Adrenal gland (tissue), 12 donors: ENCODE data around the gene EDAR. TPM values are rescaled to one million over a fixed set of nuclear protein-coding genes. Genes with fewer than 3 reads are reported as not detected.

Source experiments
- DNase-seq, 7 donors: peaks; one replicate each; pipeline ENCODE4 v3.0.0-alpha.2; 2019 to 2020
- H3K27ac ChIP-seq, 5 donors: fragments of 200-600 bp; sonication (generic) in 4 of 5; 1 replicate in 3 of 5; 2 replicates in 2 of 5; pipeline versions ENCODE4 v1.5.1 to v1.8.0; 2016 to 2020; ENCODE audit warnings: mild to moderate bottlenecking in 1 of 5
- H3K27me3 ChIP-seq: fragments of 200-600 bp; 2 replicates; pipeline ENCODE4 v1.8.0; 2021
- H3K36me3 ChIP-seq, 2 donors: fragments of 200-600 bp; replicated peaks in 1 of 2; 1 replicate in 1 of 2; 2 replicates in 1 of 2; pipeline versions ENCODE4 v1.5.1 to v1.8.0; 2018 to 2022
- H3K4me1 ChIP-seq, 2 donors: fragments of 200-600 bp; replicated peaks in 1 of 2; 1 replicate in 1 of 2; 2 replicates in 1 of 2; pipeline versions ENCODE4 v1.5.1 to v1.8.0; 2018 to 2021
- H3K4me3 ChIP-seq, 4 donors: fragments of 200-600 bp; sonication (generic) in 3 of 4; one replicate each; pipeline ENCODE4 v1.5.1; 2016 to 2018
- H3K9me3 ChIP-seq, 3 donors: fragments of 200-600 bp; sonication (generic) in 1 of 3; replicated peaks in 1 of 3; 1 replicate in 2 of 3; 2 replicates in 1 of 3; pipeline versions ENCODE4 v1.5.1 to v1.8.0; 2016 to 2021
- POLR2A ChIP-seq, 2 donors: fragments of 450-650 bp; IDR thresholded peaks; one replicate each; pipeline ENCODE4 v1.6.1; 2017; ENCODE audit warnings: antibody characterized with exemption in 2 of 2, mild to moderate bottlenecking in 2 of 2, moderate library complexity in 1 of 2
- WGBS, 4 donors: extraction: QIAGEN DNeasy Blood & Tissue Kit in 2 of 4; methylation state at CpG; one replicate each; pipeline versions ENCODE4 v1.1.5 to v1.1.7; 2013 to 2017; 5-methylcytosine and 5-hydroxymethylcytosine counted together
- intact Hi-C, 2 donors: fragments of 100-400 bp; cut with DNase I; formaldehyde crosslinking; loops; one replicate each; pipeline versions ENCODE4 v1.14.1 to v1.15.0; 2022 to 2023
- polyA plus RNA-seq, 3 donors: library from polyadenylated mRNA; stranded (reverse); fragments of 200-250 nt in 2 of 3; fragments of 350-450 nt in 1 of 3; fragmentation: Illumina TruSeq in 1 of 3; extraction: RNeasy Lipid Tissue Mini Kit (QIAGEN cat#74804) in 1 of 3; gene quantifications; one replicate each; pipeline ENCODE4 v1.2.3, GENCODE V29; 2013 to 2014
- total RNA-seq, 9 donors: library from RNA; depleted of rRNA in 4 of 9; stranded (reverse); fragments of >200 nt in 4 of 9; fragments of 120-200 nt in 1 of 9; fragmentation: NEBNext Ultra II Directional in 1 of 9; extraction: Animal tissue kit (Norgen Biotek cat#: 25700) in 1 of 9; gene quantifications; one replicate each; pipeline versions ENCODE4 v1.1.0 to v1.2.4, GENCODE V29; 2013 to 2023
- TF ChIP-seq, protein P1 (sequence below), 6 experiments: fragments of 450-650 bp in 4 of 6; fragments of 200-600 bp in 2 of 6; sonication (generic) in 1 of 6; IDR thresholded peaks; 1 replicate in 5 of 6; 2 replicates in 1 of 6; pipeline versions ENCODE4 v1.5.1 to v1.8.0; 2016 to 2021; ENCODE audit warnings: antibody characterized with exemption in 6 of 6, mild to moderate bottlenecking in 2 of 6, moderate library complexity in 1 of 6
- donor health status: healthy with polysubstance abuse.
- donor health status: Bipolar disorder and iron deficiency.
- donor health status: DM: yes; HTN: yes; CAD: no.
- donor health status: DM: no; HTN: no; CAD: no.
- donor health status: DM: no; HTN: no; CAD: no.
- donor health status: DM: yes; HTN: yes; CAD: no.

The EDAR gene
- total and polyA plus RNA-seq, 12 donors = not detected

- WGBS, 4 donors = 79 to 87% (median 84%) methylated on average over 2 of the region's 2 CpGs
- TF ChIP-seq POLR2A (IDR thresholded peaks at IDR 0.05) = no peak
- TF ChIP-seq, protein P1, sequence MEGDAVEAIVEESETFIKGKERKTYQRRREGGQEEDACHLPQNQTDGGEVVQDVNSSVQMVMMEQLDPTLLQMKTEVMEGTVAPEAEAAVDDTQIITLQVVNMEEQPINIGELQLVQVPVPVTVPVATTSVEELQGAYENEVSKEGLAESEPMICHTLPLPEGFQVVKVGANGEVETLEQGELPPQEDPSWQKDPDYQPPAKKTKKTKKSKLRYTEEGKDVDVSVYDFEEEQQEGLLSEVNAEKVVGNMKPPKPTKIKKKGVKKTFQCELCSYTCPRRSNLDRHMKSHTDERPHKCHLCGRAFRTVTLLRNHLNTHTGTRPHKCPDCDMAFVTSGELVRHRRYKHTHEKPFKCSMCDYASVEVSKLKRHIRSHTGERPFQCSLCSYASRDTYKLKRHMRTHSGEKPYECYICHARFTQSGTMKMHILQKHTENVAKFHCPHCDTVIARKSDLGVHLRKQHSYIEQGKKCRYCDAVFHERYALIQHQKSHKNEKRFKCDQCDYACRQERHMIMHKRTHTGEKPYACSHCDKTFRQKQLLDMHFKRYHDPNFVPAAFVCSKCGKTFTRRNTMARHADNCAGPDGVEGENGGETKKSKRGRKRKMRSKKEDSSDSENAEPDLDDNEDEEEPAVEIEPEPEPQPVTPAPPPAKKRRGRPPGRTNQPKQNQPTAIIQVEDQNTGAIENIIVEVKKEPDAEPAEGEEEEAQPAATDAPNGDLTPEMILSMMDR (IDR thresholded peaks at IDR 0.05) = no peak
- intact Hi-C loops = no loop called here
- Histone ChIP-seq H3K4me1 (no peaks in the 10 kb centered on the region), H3K27me3 (no peaks in the 10 kb centered on the region), H3K4me3 (no peak overlapping the region), H3K9me3 (peaks cover 0 to 6% (median 4%) of the 10 kb centered on the region in 3 donors), H3K27ac (no peak overlapping the region), H3K36me3 (no peaks in the 10 kb centered on the region)
- DNase-seq = no peak
Observed at GRCh38 chr2:108895188-108895587, 93.8 kb downstream of the EDAR start.

DNA sequence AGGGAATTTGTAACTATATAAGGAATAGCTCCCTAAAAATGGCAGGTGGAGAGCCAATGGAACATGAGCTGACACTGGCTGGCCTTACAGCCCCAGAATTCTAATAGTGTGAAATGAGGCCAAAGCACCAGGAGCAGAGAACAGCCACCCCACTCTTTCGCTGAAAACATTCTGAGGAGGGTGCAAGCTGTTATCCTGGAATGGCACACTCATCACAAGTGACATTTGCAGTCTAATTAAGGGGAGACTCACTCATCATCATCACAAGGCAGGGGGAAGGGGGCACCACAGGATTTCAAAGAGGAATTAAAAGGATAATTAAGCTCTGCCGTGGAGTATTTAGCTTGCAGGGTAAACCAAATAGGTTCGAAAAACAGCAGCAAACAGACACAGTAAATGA lies 94.3 kb downstream of the EDAR start:
- Histone ChIP-seq H3K4me1 (no peaks in the 10 kb centered on the region), H3K9me3 (peaks cover 0 to 6% (median 4%) of the 10 kb centered on the region in 3 donors), H3K27me3 (no peaks in the 10 kb centered on the region), H3K4me3 (no peak overlapping the region), H3K27ac (no peak overlapping the region), H3K36me3 (no peaks in the 10 kb centered on the region)
- no peak for TF ChIP-seq POLR2A (IDR thresholded peaks at IDR 0.05)
- TF ChIP-seq, protein P1 (IDR thresholded peaks at IDR 0.05) = no peak
- intact Hi-C loops = no loop called here
- DNase-seq = no peak
- 75 to 86% (median 78%) methylated on average over 3 of the region's 3 CpGs for WGBS, 4 donors

DNA sequence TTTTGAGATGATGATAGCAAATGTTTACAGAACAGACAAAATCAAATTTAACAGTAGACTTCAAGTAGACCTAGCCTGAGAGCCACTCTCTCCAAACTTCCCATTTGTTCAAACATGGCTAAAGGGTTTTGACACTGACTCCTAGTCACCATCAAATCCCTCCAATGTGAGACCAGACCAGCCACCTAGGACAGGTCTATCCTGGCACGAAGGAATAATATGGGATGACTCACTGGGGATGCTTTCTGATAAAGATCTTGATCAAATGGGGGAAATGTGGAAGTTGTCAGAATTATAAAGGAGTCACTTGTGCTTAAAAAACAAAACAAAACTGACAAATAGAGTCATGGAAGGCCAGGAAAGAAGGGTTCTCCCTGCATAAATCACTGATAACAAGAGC lies 95.7 kb downstream of the EDAR start:
- H3K4me1 ChIP-seq = no peaks in the 10 kb centered on the region
- whole genome bisulfite sequencing, 4 donors = 27 to 39% (median 32%) methylated on average over 1 of the region's 1 CpG
- H3K27me3 ChIP-seq = no peaks in the 10 kb centered on the region
- H3K9me3 ChIP-seq = peaks cover 0 to 9% (median 6%) of the 10 kb centered on the region in 3 donors
- no peak for TF ChIP-seq POLR2A (IDR thresholded peaks at IDR 0.05)
- TF ChIP-seq, protein P1 (IDR thresholded peaks at IDR 0.05) = no peak
- intact Hi-C loops = no loop called here
- H3K36me3 ChIP-seq = no peaks in the 10 kb centered on the region
- no peak for DNase-seq
- H3K27ac ChIP-seq = no peak overlapping the region
- no peak overlapping the region for H3K4me3 ChIP-seq

- Histone ChIP-seq H3K36me3 (no peaks in the 10 kb centered on the region), H3K4me3 (no peak overlapping the region), H3K4me1 (no peaks in the 10 kb centered on the region), H3K27me3 (no peaks in the 10 kb centered on the region), H3K9me3 (peaks cover 0 to 9% (median 6%) of the 10 kb centered on the region in 3 donors), H3K27ac (no peak overlapping the region)
- TF ChIP-seq, protein P1 (IDR thresholded peaks at IDR 0.05) = no peak
- TF ChIP-seq POLR2A (IDR thresholded peaks at IDR 0.05) = no peak
- WGBS, 4 donors = 89 to 100% (median 96%) methylated on average over 1 of the region's 1 CpG
- no peak for DNase-seq
- intact Hi-C loops = no loop called here
Observed at GRCh38 chr2:108889907-108890306, 99.1 kb downstream of the EDAR start.
